ENCODE data around the gene AFAP1L2.

Gene AFAP1L2

GRCh38 chr10:114313139-114313538, 91.2 kb downstream of the AFAP1L2 start:
- no peaks in the 10 kb centered on the region for H3K27me3 ChIP-seq (ENCODE audit: control insufficient read depth, insufficient read depth, low read length)
- no CpG with 5 or more reads among the region's 9 CpGs for WGBS (ENCODE audit: insufficient coverage, insufficient read length)
- DNase-seq (ENCODE audit: low read depth, low spot score) = no peak
- no peaks in the 10 kb centered on the region for H3K36me3 ChIP-seq (ENCODE audit: control insufficient read depth, insufficient read depth, low read length)
- H3K27ac ChIP-seq (ENCODE audit: low read length) = no peak overlapping the region
- H3K4me1 ChIP-seq (ENCODE audit: control insufficient read depth, insufficient read depth, low read length) = 0 out of 2 replicates have a peak, but pooled peaks cover 2% of the 10 kb centered on the region
- H3K9me3 ChIP-seq (ENCODE audit: control insufficient read depth, insufficient read depth, low read length) = no peaks in the 10 kb centered on the region
- H3K4me3 ChIP-seq (ENCODE audit: low read length) = no peak overlapping the region

GRCh38 chr10:114311496-114312209, 92.6 kb downstream of the AFAP1L2 start:
- DNase-seq (ENCODE audit: low read depth, low spot score) = no peak
- no peak overlapping the region for H3K27ac ChIP-seq (ENCODE audit: low read length)
- no peaks in the 10 kb centered on the region for H3K27me3 ChIP-seq (ENCODE audit: control insufficient read depth, insufficient read depth, low read length)
- H3K4me3 ChIP-seq (ENCODE audit: low read length) = no peak overlapping the region; the same call in 1 of the 2 replicates
- no peaks in the 10 kb centered on the region for H3K9me3 ChIP-seq (ENCODE audit: control insufficient read depth, insufficient read depth, low read length)
- no CpG with 5 or more reads among the region's 13 CpGs for WGBS (ENCODE audit: insufficient coverage, insufficient read length)
- no peaks in the 10 kb centered on the region for H3K36me3 ChIP-seq (ENCODE audit: control insufficient read depth, insufficient read depth, low read length)
- H3K4me1 ChIP-seq (ENCODE audit: control insufficient read depth, insufficient read depth, low read length) = 0 out of 2 replicates have a peak, but pooled peaks cover 2% of the 10 kb centered on the region

GRCh38 chr10:114311023-114311422, 93.3 kb downstream of the AFAP1L2 start:
- H3K9me3 ChIP-seq (ENCODE audit: control insufficient read depth, insufficient read depth, low read length) = no peaks in the 10 kb centered on the region
- no peaks in the 10 kb centered on the region for H3K27me3 ChIP-seq (ENCODE audit: control insufficient read depth, insufficient read depth, low read length)
- H3K4me3 ChIP-seq (ENCODE audit: low read length) = no peak overlapping the region
- H3K36me3 ChIP-seq (ENCODE audit: control insufficient read depth, insufficient read depth, low read length) = no peaks in the 10 kb centered on the region
- no CpG with 5 or more reads among the region's 6 CpGs for WGBS (ENCODE audit: insufficient coverage, insufficient read length)
- no peak for DNase-seq (ENCODE audit: low read depth, low spot score)
- no peak overlapping the region for H3K27ac ChIP-seq (ENCODE audit: low read length)
- H3K4me1 ChIP-seq (ENCODE audit: control insufficient read depth, insufficient read depth, low read length) = 0 out of 2 replicates have a peak, but pooled peaks cover 2% of the 10 kb centered on the region

GRCh38 chr10:114310346-114310745, 94.0 kb downstream of the AFAP1L2 start:
- peaks cover 2% of the 10 kb centered on the region; the same call in 1 of the 2 replicates for H3K4me1 ChIP-seq (ENCODE audit: control insufficient read depth, insufficient read depth, low read length)
- no CpG with 5 or more reads among the region's 10 CpGs for WGBS (ENCODE audit: insufficient coverage, insufficient read length)
- H3K27ac ChIP-seq (ENCODE audit: low read length) = no peak overlapping the region
- DNase-seq (ENCODE audit: low read depth, low spot score) = no peak
- no peaks in the 10 kb centered on the region for H3K36me3 ChIP-seq (ENCODE audit: control insufficient read depth, insufficient read depth, low read length)
- no peaks in the 10 kb centered on the region for H3K9me3 ChIP-seq (ENCODE audit: control insufficient read depth, insufficient read depth, low read length)
- no peaks in the 10 kb centered on the region for H3K27me3 ChIP-seq (ENCODE audit: control insufficient read depth, insufficient read depth, low read length)
- H3K4me3 ChIP-seq (ENCODE audit: low read length) = no peak overlapping the region

GRCh38 chr10:114309364-114309651, 95.0 kb downstream of the AFAP1L2 start:
- DNase-seq (ENCODE audit: low read depth, low spot score) = no peak
- WGBS (ENCODE audit: insufficient coverage, insufficient read length) = no CpG with 5 or more reads among the region's 3 CpGs
- Histone ChIP-seq H3K27ac (ENCODE audit: low read length) (no peak overlapping the region), H3K9me3 (ENCODE audit: control insufficient read depth, insufficient read depth, low read length) (no peaks in the 10 kb centered on the region), H3K27me3 (ENCODE audit: control insufficient read depth, insufficient read depth, low read length) (no peaks in the 10 kb centered on the region), H3K4me3 (ENCODE audit: low read length) (no peak overlapping the region), H3K4me1 (ENCODE audit: control insufficient read depth, insufficient read depth, low read length) (peaks cover 2% of the 10 kb centered on the region; the same call in 1 of the 2 replicates), H3K36me3 (ENCODE audit: control insufficient read depth, insufficient read depth, low read length) (no peaks in the 10 kb centered on the region)

GRCh38 chr10:114308531-114309363, 95.6 kb downstream of the AFAP1L2 start:
- DNase-seq (ENCODE audit: low read depth, low spot score) = no peak
- no peaks in the 10 kb centered on the region for H3K27me3 ChIP-seq (ENCODE audit: control insufficient read depth, insufficient read depth, low read length)

GRCh38 chr10:114307731-114308130, 96.6 kb downstream of the AFAP1L2 start:
- DNase-seq (ENCODE audit: low read depth, low spot score) = no peak

More at GRCh38 chr10:114308531-114309363, 95.6 kb downstream of the AFAP1L2 start:
- Histone ChIP-seq H3K9me3 (ENCODE audit: control insufficient read depth, insufficient read depth, low read length) (no peaks in the 10 kb centered on the region), H3K4me3 (ENCODE audit: low read length) (no peak overlapping the region), H3K4me1 (ENCODE audit: control insufficient read depth, insufficient read depth, low read length) (peaks cover 2% of the 10 kb centered on the region; the same call in 1 of the 2 replicates), H3K36me3 (ENCODE audit: control insufficient read depth, insufficient read depth, low read length) (no peaks in the 10 kb centered on the region), H3K27ac (ENCODE audit: low read length) (no peak overlapping the region)
- no CpG with 5 or more reads among the region's 9 CpGs for WGBS (ENCODE audit: insufficient coverage, insufficient read length)

GRCh38 chr10:114306116-114306973, 98.0 kb downstream of the AFAP1L2 start:
- Histone ChIP-seq H3K36me3 (ENCODE audit: control insufficient read depth, insufficient read depth, low read length) (no peaks in the 10 kb centered on the region), H3K27me3 (ENCODE audit: control insufficient read depth, insufficient read depth, low read length) (no peaks in the 10 kb centered on the region), H3K27ac (ENCODE audit: low read length) (no peak overlapping the region), H3K4me1 (ENCODE audit: control insufficient read depth, insufficient read depth, low read length) (no peaks in the 10 kb centered on the region; the same call in 1 of the 2 replicates), H3K4me3 (ENCODE audit: low read length) (no peak overlapping the region), H3K9me3 (ENCODE audit: control insufficient read depth, insufficient read depth, low read length) (no peaks in the 10 kb centered on the region)
- WGBS (ENCODE audit: insufficient coverage, insufficient read length) = no CpG with 5 or more reads among the region's 19 CpGs
- DNase-seq (ENCODE audit: low read depth, low spot score) = no peak

More at GRCh38 chr10:114307731-114308130, 96.6 kb downstream of the AFAP1L2 start:
- Histone ChIP-seq H3K27me3 (ENCODE audit: control insufficient read depth, insufficient read depth, low read length) (no peaks in the 10 kb centered on the region), H3K9me3 (ENCODE audit: control insufficient read depth, insufficient read depth, low read length) (no peaks in the 10 kb centered on the region), H3K27ac (ENCODE audit: low read length) (no peak overlapping the region), H3K36me3 (ENCODE audit: control insufficient read depth, insufficient read depth, low read length) (no peaks in the 10 kb centered on the region), H3K4me1 (ENCODE audit: control insufficient read depth, insufficient read depth, low read length) (peaks cover 2% of the 10 kb centered on the region; the same call in 1 of the 2 replicates), H3K4me3 (ENCODE audit: low read length) (no peak overlapping the region)
- WGBS (ENCODE audit: insufficient coverage, insufficient read length) = no CpG with 5 or more reads among the region's 10 CpGs

- no peaks in the 10 kb centered on the region; the same call in 1 of the 2 replicates for H3K4me1 ChIP-seq (ENCODE audit: control insufficient read depth, insufficient read depth, low read length)
- H3K36me3 ChIP-seq (ENCODE audit: control insufficient read depth, insufficient read depth, low read length) = no peaks in the 10 kb centered on the region
- H3K27ac ChIP-seq (ENCODE audit: low read length) = no peak overlapping the region
- no peak for DNase-seq (ENCODE audit: low read depth, low spot score)
- no peaks in the 10 kb centered on the region for H3K9me3 ChIP-seq (ENCODE audit: control insufficient read depth, insufficient read depth, low read length)
- WGBS (ENCODE audit: insufficient coverage, insufficient read length) = no CpG with 5 or more reads among the region's 18 CpGs
- H3K27me3 ChIP-seq (ENCODE audit: control insufficient read depth, insufficient read depth, low read length) = no peaks in the 10 kb centered on the region
- H3K4me3 ChIP-seq (ENCODE audit: low read length) = no peak overlapping the region
Measured at GRCh38 chr10:114305521-114305925, 98.8 kb downstream of the AFAP1L2 start.

Measured in iPS DF 6.9 (cell line).